HG03135 (cell line): ENCODE results near the gene CLPTM1.
"Not testable (repeated sequence)": the region's sequence is repeated elsewhere in the genome, so short reads cannot be mapped to it uniquely, and the experiment has no call there.

Source experiments
- ATAC-seq: cut with Tn5 transposase; IDR thresholded peaks from one replicate; pipeline ENCODE4 v1.9.1; 2021; ENCODE audit warnings: mild to moderate bottlenecking, moderate library complexity; ENCODE audit not compliant: unreplicated experiment

CLPTM1 gene

DNA sequence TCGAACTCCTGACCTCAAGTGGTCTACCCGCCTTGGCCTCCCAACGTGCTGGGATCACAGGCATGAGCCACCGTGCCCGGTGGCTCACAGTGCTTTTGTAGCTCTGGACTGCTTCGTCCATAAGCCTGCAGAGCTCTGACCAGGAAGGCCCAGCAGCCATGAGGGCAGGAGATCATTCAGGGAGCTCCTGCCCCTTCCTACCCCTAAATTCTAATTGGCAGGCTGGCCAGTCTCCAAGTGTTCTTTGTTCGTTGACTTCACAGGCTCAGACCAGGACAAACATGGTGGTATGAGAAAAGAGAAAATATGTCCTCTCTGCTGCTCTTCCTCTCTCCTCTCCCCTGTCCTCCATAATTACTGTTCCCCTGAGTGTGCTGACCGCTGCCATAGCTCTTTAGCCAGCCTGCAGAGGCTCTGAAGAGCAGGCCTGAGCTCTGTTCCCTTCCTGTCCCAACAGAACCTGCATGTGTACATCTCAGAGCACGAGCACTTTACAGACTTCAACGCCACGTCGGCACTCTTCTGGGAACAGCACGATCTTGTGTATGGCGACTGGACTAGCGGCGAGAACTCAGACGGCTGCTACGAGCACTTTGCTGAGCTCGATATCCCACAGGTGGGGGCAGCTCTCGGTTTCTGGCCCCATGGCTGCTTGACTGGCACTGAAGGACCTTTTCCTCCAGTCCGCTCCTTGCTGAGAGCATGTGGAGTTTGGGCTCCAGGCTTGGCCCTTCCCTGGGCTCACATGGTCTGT lies 19.0 kb downstream of the CLPTM1 start:
- ATAC-seq = no peak

DNA sequence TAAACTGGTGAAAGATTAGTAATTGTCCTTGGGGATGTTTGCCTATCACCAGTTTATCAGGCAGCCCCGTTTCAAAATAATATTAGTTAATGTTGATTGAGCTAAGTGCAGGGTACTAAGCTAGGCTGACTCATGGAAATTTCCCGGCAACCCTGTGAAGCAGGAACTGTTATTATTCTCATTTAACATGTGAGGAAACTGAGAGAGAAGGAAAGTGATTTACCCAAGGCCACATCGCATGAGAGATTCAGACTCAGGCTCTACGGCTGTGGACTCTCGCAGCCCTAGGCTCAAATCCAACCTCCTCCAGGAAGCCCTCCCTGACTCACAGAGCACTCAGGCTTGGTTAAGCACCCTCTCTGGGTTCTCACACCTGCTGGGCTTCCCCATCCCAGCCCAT lies 19.7 kb downstream of the CLPTM1 start:
- no peak for ATAC-seq

DNA sequence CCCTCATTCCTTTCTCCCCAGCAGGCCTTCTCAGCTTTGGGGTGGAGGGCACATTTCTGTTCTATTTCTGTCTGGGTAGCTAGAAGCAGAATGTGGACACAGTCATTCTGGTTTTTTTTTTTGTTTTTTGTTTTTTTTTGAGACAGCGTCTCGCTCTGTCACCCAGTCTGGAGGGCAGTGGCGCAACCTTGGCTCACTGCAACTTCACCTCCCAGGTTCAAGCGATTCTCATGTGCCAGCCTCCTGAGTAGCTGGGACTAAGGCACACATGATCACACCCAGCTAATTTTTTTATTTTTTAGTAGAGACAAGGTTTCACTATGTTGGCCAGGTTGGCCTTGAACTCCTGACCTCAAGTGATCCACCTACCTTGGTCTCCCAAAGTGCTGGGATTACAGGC lies 20.3 kb downstream of the CLPTM1 start:
- ATAC-seq = no peak

DNA sequence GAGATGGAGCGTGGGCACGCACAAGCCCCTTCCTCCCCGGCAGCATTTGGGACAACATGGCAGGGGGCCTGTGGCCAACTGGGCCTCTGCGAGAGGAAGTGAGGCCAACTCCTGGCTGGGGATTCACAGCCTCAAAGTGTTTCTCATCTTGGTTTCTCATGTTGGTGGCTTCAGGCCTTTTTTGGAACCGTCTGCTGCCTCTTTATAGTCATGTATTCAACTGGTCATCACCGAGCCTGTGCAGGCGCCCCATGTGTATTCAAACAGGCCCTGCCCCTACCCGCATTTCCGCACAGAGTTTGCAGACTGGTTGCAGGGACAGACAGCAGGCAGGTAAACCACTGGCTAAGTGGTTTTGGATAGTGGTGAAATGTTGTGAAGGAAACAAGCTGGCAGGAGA lies 28.8 kb downstream of the CLPTM1 start:
- ATAC-seq = no peak

DNA sequence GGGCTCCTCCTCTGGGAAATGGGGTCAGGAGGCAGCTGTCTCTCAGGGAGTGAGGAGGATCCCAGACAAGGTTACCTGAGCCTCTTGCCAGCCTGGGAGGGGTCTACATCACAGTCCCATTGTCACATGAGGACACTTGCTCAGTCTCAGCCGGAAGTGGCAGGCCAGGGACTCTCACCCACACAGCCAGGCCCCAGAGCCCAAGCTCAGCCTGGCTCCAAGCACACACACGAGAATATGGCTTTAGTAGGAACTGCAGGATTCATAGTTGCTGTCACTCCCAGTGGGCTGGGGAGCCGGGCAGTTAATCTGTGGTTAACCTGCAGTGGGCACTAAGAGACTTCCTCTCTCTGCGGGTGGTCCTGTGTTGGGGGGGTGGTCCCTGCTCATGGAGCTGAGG lies 30.3 kb downstream of the CLPTM1 start:
- ATAC-seq = no peak

DNA sequence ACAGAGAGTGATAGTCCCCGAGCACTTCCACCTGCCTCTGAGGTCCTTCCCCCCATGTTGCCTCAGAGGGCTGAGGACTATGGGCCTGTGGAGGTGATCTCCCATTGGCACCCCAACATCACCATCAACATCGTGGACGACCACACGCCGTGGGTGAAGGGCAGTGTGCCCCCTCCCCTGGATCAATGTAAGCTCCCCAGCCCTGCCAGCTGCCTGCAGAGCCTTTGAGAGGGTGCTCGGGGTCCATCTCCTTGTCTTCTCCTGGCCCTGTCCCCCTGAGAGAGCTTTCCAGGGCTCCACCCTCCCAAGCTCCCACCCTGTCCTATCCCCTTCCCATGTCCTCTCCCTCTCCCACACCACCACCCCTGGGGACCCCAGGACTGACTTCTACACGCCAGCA lies 31.2 kb downstream of the CLPTM1 start:
- ATAC-seq = no peak

DNA sequence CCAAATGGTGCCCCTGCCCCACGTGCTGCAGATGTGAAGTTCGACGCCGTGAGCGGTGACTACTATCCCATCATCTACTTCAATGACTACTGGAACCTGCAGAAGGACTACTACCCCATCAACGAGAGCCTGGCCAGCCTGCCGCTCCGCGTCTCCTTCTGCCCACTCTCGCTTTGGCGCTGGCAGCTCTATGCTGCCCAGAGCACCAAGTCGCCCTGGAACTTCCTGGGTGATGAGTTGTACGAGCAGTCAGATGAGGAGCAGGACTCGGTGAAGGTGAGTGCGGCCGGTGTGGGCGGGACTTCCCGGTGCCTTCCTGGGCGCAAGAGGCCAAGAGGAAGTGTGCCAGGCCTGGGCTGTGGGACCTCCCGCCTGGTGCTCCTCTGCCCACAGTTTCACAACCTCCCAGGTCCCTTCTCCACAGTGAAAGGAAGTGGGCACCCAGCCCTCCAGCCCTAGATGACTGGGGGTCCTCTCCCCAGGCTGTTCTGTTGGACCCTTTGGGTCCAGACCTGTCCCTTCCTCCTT lies 32.0 kb downstream of the CLPTM1 start:
- no peak for ATAC-seq

DNA sequence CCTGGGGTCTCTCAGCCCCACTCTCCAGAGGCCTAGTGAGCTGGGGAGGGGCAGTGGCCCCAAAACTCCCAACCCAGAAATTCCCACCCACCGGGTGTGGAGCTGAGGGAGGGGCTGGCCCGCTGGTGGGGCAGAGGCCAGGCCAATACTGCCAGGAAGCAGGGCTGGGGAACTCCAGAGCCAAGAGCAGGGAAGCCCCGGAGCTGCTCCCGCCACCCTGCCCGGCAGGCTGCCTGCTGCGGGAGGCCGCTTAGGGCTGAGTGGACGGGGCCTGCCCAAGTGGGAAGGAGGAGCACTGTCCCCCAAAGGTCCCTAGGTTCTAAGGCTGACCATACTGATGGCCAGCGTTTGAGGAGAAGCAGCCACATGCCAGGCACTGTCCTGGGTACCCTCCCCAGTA lies 33.1 kb downstream of the CLPTM1 start:
- ATAC-seq = no peak

DNA sequence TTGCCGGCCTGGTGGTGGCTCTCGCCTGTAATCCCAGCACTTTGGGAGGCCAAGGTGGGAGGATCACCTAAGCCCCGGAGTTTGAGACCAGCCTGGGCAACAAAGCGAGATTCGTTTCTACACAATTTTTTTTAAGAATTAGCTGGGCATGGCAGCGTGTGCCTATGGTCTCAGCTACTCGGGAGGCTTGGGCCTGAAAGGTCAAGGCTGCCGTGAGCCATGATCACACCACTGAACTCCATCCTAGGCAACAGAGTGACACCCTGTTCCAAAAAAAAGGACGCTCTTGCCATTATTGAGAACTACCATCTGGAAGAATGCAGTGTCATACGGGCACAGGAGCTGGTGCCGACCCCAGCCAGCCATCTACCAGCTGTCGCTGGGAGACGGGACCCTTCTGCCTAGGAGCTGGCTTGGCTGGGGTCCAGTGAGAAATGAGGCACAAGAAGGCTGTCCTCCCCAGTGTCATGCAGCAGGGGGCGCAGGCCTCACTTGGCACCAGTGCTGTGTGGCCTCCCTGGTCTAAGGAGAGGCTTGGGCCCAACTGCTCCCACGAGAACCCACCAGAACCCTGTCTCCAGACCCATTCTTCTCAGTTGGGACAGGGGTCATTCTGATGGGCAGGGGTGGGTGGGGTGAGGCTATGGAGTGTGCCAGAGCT lies 33.8 kb downstream of the CLPTM1 start:
- ATAC-seq = no peak

DNA sequence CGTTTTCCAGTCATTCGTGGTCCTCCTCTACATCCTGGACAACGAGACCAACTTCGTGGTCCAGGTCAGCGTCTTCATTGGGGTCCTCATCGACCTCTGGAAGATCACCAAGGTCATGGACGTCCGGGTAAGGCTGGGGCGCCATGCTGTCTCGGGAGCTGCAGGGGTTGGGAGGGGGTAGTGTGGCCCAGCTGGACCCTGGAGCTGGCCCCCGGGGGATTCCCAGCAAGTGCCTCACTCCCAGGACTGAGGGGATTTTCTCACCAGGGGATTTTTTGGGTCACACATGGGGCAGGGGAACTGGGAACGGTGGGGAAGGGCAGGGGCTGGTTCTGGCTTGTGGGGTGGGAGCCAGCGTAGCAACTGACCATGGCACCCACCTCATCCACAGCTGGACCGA lies 35.3 kb downstream of the CLPTM1 start:
- ATAC-seq = no peak

DNA sequence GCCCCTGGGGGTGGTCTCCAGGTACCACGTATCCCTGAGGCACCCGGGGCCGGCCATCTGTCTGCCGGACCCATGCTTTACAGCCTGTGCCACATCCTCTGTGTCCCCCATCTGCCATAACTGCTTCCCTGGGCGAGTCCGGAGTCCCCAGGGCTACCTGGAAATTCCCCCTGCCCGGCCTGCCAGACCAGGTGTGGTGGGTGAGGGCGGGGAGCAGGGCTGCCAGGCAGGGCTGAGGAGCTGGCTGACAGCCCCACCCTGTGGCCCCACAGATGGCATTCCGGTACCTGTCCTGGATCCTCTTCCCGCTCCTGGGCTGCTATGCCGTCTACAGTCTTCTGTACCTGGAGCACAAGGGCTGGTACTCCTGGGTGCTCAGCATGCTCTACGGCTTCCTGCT lies 35.8 kb downstream of the CLPTM1 start:
- no peak for ATAC-seq

DNA sequence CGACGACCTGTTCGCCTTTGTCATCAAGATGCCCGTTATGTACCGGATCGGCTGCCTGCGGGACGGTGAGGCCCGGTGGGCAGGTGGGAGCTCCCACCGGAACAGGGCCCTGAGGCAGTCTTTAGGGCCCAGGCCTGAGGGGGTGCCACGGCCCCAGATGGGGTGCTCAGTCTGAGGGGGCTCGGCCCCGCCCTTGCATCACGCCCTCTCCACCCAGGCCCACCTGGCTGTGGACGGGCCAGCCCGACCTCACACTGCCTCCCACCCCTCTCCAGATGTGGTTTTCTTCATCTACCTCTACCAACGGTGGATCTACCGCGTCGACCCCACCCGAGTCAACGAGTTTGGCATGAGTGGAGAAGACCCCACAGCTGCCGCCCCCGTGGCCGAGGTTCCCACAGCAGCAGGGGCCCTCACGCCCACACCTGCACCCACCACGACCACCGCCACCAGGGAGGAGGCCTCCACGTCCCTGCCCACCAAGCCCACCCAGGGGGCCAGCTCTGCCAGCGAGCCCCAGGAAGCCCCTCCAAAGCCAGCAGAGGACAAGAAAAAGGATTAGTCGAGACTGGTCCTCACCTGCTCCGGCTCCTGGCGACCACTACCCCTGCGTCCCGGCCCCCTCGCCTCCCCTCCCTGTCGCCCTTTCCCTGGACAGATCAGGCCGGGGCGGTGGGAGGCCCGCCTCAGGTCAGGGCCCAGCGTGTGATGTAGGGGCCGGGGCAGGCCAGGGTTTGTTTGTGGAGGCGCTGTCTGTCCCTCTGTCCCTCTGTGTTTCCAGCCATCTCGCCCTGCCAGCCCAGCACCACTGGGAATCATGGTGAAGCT lies 37.4 kb downstream of the CLPTM1 start:
- no peak for ATAC-seq

DNA sequence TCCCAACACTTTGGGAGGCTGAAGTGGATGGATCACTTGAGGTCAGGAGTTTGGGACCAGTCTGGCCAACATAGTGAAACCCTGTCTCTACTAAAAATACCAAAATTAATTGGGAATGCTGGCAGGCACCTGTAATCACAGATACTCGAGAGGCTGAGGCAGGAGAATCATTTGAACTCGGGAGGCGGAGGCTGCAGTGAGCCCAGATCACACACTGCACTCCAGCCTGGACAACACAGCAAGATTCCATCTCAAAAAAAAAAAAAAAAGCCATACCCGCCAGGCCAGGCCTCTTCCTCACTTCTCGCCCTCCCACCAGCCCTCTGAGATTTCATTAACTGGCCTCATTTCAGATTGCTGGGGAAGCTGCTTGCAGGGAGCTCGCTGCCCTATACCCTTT lies 38.3 kb downstream of the CLPTM1 start:
- no peak for ATAC-seq

DNA sequence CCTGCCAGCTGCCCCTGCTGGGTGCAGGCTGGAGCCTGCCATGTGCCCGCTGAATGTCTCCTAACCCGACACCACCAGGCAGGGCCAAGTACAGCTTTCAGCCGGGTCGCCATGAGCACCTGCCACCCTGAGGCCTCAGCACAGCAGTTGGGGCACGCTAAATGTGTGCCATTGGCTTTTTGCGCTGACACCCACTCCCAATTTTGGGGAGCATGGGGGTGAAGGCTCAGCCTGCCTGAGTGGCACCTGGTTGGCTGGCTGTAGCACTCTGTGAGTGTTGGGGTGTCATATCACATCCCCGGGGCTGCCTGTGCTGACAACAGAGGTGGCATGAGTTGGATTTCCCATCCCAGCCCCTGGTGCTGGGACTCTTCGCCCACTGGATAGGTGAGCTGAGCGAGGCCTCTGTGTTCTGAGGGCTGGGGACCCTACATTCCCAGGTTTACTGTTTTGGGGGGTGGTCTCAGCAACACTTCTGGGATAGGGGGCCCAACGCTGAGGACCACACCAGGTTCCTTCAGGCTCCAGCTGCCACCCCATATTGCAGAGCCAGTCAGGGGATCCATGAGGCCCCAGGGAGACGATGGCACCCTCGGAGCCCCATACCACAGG lies 38.9 kb downstream of the CLPTM1 start:
- ATAC-seq = no peak

DNA sequence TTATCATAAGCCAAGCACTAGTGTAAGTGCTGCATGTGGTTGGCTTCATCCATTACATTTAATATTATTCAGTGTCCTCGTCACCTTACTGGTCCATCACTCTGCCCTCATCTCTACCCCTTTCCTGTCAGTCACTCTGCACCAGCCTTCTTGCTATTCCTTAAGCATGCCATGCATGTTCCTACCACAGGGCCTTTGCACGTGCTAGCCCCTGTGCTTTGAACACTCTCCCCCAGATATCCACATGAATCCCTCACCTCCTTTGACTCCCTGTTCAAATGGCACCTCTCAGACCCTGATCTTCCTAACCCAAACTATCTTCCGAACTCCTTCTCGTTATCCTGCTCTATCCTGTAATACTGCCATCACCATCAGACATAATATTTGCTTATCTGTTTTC lies 42.8 kb downstream of the CLPTM1 start:
- ATAC-seq = no peak

DNA sequence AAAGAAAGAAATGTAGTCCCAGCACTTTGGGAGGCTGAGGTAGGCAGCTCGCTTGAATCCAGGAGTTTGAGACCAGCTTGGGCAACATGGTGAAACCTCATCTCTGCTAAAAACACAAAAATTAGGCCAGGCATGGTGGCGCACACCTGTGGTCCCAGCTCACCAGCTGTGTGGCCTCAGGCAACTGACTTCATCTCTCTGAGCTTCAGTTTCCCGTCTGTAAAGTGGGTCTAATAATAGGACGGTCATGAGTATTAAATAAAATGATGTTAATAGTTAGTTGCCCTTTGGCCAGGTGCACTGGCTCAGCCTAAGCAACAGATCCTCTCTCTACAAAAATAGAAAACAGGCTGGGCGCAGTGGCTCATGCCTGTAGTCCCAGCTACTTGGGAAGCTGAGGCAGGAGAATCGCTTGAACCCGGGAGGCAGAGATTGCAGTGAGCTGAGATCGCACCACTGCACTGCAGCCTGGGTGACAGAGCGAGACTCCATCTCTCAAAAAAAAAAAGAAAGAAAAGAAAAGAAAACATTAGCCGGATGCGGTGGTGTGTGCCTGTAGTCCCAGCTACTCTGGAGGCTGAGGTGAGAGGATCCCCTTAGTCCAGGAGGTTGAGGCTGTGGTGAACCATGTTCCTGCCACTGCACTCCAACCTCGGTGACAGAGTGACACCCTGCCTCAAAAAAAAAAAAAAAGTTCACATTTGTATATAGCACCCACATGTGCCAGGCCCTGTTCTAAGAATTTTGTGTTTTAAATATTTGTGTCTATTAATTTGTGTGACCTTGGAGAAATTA lies 44.1 kb downstream of the CLPTM1 start:
- not testable (repeated sequence) for ATAC-seq

DNA sequence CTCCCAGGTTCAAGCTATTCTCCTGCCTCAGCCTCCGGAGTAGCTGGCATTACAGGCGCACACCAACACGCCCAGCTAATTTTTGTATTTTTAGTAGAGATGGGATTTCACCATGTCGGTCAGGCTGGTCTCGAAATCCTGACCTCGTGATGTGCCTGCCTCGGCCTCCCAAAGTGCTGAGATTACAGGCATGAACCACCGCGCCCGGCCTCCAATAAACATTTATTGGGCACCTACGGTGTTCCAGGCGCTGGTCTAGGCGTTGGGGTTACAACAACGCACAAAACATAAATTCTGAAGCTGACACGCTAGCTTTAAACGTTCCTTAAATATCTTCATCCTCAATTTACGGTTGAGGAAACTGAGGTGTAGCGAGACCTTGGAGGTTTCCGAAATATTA lies 45.5 kb downstream of the CLPTM1 start:
- ATAC-seq = not testable (repeated sequence)

DNA sequence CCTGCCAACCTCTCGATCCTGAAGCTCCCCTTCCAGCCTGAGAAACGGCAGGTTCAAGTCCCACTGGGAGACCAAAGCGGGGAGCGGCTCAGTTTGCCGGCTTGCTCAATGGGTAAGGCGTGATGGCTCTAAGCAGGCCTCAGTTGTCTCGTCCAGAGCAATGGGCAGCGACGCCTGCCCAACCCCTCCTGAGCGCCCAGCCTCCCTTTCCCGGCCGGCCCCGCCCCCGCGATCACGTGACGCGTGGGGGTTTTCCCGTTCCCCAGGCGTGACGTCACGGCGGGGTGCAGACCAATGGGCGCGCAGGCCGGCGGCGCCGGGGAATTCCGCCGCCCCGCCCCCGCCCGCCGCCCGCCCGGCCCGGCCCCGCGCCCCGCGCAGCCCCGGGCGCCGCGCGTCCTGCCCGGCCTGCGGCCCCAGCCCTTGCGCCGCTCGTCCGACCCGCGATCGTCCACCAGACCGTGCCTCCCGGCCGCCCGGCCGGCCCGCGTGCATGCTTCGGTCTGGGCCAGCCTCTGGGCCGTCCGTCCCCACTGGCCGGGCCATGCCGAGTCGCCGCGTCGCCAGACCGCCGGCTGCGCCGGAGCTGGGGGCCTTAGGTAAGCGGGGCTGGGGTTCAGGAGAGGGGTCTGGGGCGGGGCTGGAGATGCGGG lies 46.0 kb downstream of the CLPTM1 start, which contains the start of gene RELB:
TSS of gene RELB (plus strand) at position 378 of the 653 bp plus-strand sequence. CDS start at position 494, 116 bp downstream.
- peak; percentile 49 for ATAC-seq

DNA sequence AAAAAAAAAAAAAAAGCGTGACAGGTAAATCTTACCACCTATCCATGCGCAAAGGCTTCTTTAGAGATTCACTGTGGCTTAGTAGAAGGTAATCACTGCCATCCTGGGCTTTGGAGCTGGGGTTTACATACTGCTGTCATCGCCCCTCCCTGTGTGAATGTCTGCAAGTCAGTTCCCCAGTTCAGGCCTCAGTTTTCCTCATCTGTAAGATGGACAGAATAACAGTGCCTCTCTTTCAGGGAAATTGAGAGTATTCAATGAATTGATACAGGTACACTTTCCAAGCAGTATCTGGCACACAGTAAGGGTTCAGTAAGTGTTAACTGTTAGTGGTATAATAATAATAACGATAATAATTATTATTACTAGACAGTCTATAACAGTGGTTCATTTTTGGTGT lies 48.3 kb downstream of the CLPTM1 start:
- ATAC-seq = no peak

DNA sequence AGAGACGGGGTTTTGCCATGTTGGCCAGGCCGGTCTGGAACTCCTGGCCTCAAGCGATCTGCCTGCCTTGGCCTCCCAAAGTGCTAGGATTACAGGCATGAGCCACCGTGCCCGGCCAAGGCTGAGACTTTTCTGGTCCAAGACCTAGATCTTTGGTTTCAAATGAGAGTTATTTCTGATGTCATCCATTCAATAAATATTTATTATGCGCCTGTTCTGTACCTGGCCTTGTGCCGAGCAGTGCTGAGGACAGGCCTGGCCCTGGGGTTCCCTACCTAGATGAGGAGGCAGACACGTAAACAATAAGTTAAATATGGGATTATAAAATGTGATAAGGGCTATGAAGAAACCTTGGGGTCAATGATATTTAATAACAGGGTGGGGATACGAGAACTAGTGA lies 50.6 kb downstream of the CLPTM1 start:
- ATAC-seq = no peak
